ENCODE data around the gene ANKFN1. TPM values are rescaled to one million over a fixed set of nuclear protein-coding genes. Genes with fewer than 3 reads are reported as not detected.

Gene ANKFN1
- total RNA-seq, 1 experiment from 2014 or later = not detected

- CTCF ChIA-PET = no interaction called here
- H3K27ac ChIP-seq (ENCODE audit: low read length) = no peak overlapping the region
- H3K27me3 ChIP-seq (ENCODE audit: control insufficient read depth, insufficient read depth, low read length) = no peaks in the 10 kb centered on the region
- intact Hi-C loops (cut with micrococcal nuclease; ENCODE audit: unreplicated experiment) (no loop called here), in situ Hi-C loops (cut with HindIII; ENCODE audit: low pct_unique_long_range_greater_than_20kb, low sequenced_read_pairs) (no loop called here)
- no peak for TF ChIP-seq POLR2AphosphoS5 (IDR thresholded peaks at IDR 0.05; ENCODE audit: low read depth, low read length)
- no peak for TF ChIP-seq CTCF (IDR thresholded peaks at IDR 0.05)
- no peak for TF ChIP-seq SIN3A (IDR thresholded peaks at IDR 0.05; ENCODE audit: borderline replicate concordance, insufficient read depth, low read depth, low read length)
- TF ChIP-seq REST (IDR thresholded peaks at IDR 0.05; ENCODE audit: insufficient read depth in 1 of 2, low read depth in 2 of 2, low read length in 1 of 2) = no peak
- no peak for TF ChIP-seq TCF7L2 (IDR thresholded peaks at IDR 0.05; ENCODE audit: low read depth, low read length)
- H3K36me3 ChIP-seq (ENCODE audit: control insufficient read depth, insufficient read depth, low read length) = no peaks in the 10 kb centered on the region
- BruUV-seq (replicated peaks) = no TSS peak
- no peak for DNase-seq (ENCODE audit: low read depth, low spot score)
- H3K4me3 ChIP-seq (ENCODE audit: low read depth in 2 of 2, low read length in 2 of 2) = no peak overlapping the region
- POLR2A ChIA-PET = no interaction called here
- no peak for ATAC-seq
- no peaks in the 10 kb centered on the region for H3K9me3 ChIP-seq (ENCODE audit: control insufficient read depth, insufficient read depth, low read depth, low read length)
- H3K4me1 ChIP-seq (ENCODE audit: control insufficient read depth, insufficient read depth, low read length) = no peaks in the 10 kb centered on the region
Measured at GRCh38 chr17:56314026-56314425, 160.8 kb downstream of the ANKFN1 start.

- DNase-seq (ENCODE audit: low read depth, low spot score) (no peak), ATAC-seq (no peak)
- H3K4me1 ChIP-seq (ENCODE audit: control insufficient read depth, insufficient read depth, low read length) = no peaks in the 10 kb centered on the region
- TF ChIP-seq TCF7L2 (IDR thresholded peaks at IDR 0.05; ENCODE audit: low read depth, low read length) (no peak), CTCF (IDR thresholded peaks at IDR 0.05) (no peak), POLR2AphosphoS5 (IDR thresholded peaks at IDR 0.05; ENCODE audit: low read depth, low read length) (no peak), REST (IDR thresholded peaks at IDR 0.05; ENCODE audit: insufficient read depth in 1 of 2, low read depth in 2 of 2, low read length in 1 of 2) (no peak), SIN3A (IDR thresholded peaks at IDR 0.05; ENCODE audit: borderline replicate concordance, insufficient read depth, low read depth, low read length) (no peak)
- H3K4me3 ChIP-seq (ENCODE audit: low read depth in 2 of 2, low read length in 2 of 2) = no peak overlapping the region
- H3K27me3 ChIP-seq (ENCODE audit: control insufficient read depth, insufficient read depth, low read length) = no peaks in the 10 kb centered on the region
- H3K27ac ChIP-seq (ENCODE audit: low read length) = no peak overlapping the region
- intact Hi-C loops (cut with micrococcal nuclease; ENCODE audit: unreplicated experiment) (loop anchor here (5.0 kb wide), 2 partner anchors 183 to 788 kb away; no protein-coding TSS in a partner anchor), in situ Hi-C loops (cut with HindIII; ENCODE audit: low pct_unique_long_range_greater_than_20kb, low sequenced_read_pairs) (no loop called here)
- ChIA-PET CTCF (no interaction called here), POLR2A (no interaction called here)
- BruUV-seq (replicated peaks) = no TSS peak
- no peaks in the 10 kb centered on the region for H3K36me3 ChIP-seq (ENCODE audit: control insufficient read depth, insufficient read depth, low read length)
- H3K9me3 ChIP-seq (ENCODE audit: control insufficient read depth, insufficient read depth, low read depth, low read length) = no peaks in the 10 kb centered on the region
Measured at GRCh38 chr17:56314984-56315602, 161.8 kb downstream of the ANKFN1 start.
